Left lung (tissue), 10 donors: ENCODE measurements around the gene NPB. TPM values are rescaled to one million over a fixed set of nuclear protein-coding genes. Genes with fewer than 3 reads are reported as not detected.

Source experiments
- ATAC-seq: fragments of 200-7000 bp; cut with Tn5 transposase; one replicate; pipeline ENCODE4 v1.9.1; 2020; ENCODE audit warnings: moderate library complexity
- DNase-seq, 4 donors: peaks; one replicate each; pipeline ENCODE4 v3.0.0-alpha.2; 2013 to 2020
- H3K27ac ChIP-seq, 2 donors: fragments of 200-600 bp; sonication (generic) in 1 of 2; one replicate each; pipeline versions ENCODE4 v1.5.0 to v1.8.0; 2020 to 2021
- H3K27me3 ChIP-seq, 2 donors: fragments of 200-600 bp; sonication (generic) in 1 of 2; one replicate each; pipeline versions ENCODE4 v1.5.0 to v1.8.0; 2020 to 2021
- H3K36me3 ChIP-seq, 2 donors: fragments of 200-600 bp; sonication (generic) in 1 of 2; one replicate each; pipeline versions ENCODE4 v1.5.0 to v1.8.0; 2020 to 2021
- H3K4me1 ChIP-seq, 2 donors: fragments of 200-600 bp; one replicate each; pipeline ENCODE4 v1.8.0; 2021
- H3K4me3 ChIP-seq, 2 donors: fragments of 200-600 bp; sonication (generic) in 1 of 2; one replicate each; pipeline versions ENCODE4 v1.5.0 to v1.8.0; 2020 to 2021; ENCODE audit warnings: mild to moderate bottlenecking in 1 of 2
- H3K9me3 ChIP-seq, 2 donors: fragments of 200-600 bp; sonication (generic) in 1 of 2; one replicate each; pipeline versions ENCODE4 v1.5.0 to v1.8.0; 2020 to 2021
- CTCF ChIP-seq, 2 donors: fragments of 200-600 bp; sonication (generic) in 1 of 2; IDR thresholded peaks; one replicate each; pipeline versions ENCODE4 v1.5.0 to v1.8.0; 2021; ENCODE audit warnings: antibody characterized with exemption in 2 of 2
- intact Hi-C, 2 donors: fragments of 100-400 bp; cut with DNase I; formaldehyde crosslinking; loops; one replicate each; pipeline versions ENCODE4 v1.11.2 to v1.14.2; 2022
- polyA plus RNA-seq, 6 donors: library from polyadenylated mRNA; unstranded; fragments of 120-200 nt; gene quantifications; one replicate each; pipeline ENCODE4 v1.2.1, GENCODE V29; 2013; ENCODE audit not compliant: insufficient read length in 6 of 6
- total RNA-seq, 2 donors: library from RNA; stranded (reverse); fragmentation: NEBNext Ultra II Directional; extraction: Animal tissue kit (Norgen Biotek cat#: 25700); gene quantifications; one replicate each; pipeline ENCODE4 v1.2.1, GENCODE V29; 2021
- donor health status: DM: no; HTN: yes; CAD: no.
- donor health status: DM: no; HTN: no; CAD: no.

NPB gene
- total and polyA plus RNA-seq, 8 donors, result 0.26 to 2.1 (median 1.3) TPM

GRCh38 chr17:81903415-81903831, 1.4 kb downstream of the NPB start:
- Histone ChIP-seq H3K36me3 (peaks cover 0 to 77% of the 10 kb centered on the region in 2 donors), H3K9me3 (no peaks in the 10 kb centered on the region), H3K4me1 (peaks cover 7 to 14% of the 10 kb centered on the region in 2 donors), H3K27ac (no peak overlapping the region), H3K27me3 (peaks cover 0 to 23% of the 10 kb centered on the region in 2 donors), H3K4me3 (no peak overlapping the region)
- no peak for ATAC-seq
- no peak for DNase-seq
- intact Hi-C loops, result no loop called here
- no peak for TF ChIP-seq CTCF (IDR thresholded peaks at IDR 0.05)

GRCh38 chr17:81903896-81904599, 2.0 kb downstream of the NPB start:
- peak in 1 of 4 donors; percentile 67 for DNase-seq
- H3K36me3 ChIP-seq, result peaks cover 0 to 77% of the 10 kb centered on the region in 2 donors
- H3K27ac ChIP-seq, result no peak overlapping the region
- peaks cover 7 to 18% of the 10 kb centered on the region in 2 donors for H3K4me1 ChIP-seq
- peaks cover 0 to 23% of the 10 kb centered on the region in 2 donors for H3K27me3 ChIP-seq
- no peak for TF ChIP-seq CTCF (IDR thresholded peaks at IDR 0.05)
- intact Hi-C loops, result no loop called here
- H3K9me3 ChIP-seq, result no peaks in the 10 kb centered on the region
- H3K4me3 ChIP-seq, result no peak overlapping the region
- no peak for ATAC-seq

- peaks cover 0 to 23% of the 10 kb centered on the region in 2 donors for H3K27me3 ChIP-seq
- H3K4me3 ChIP-seq, result no peak overlapping the region
- H3K36me3 ChIP-seq, result peaks cover 0 to 73% of the 10 kb centered on the region in 2 donors
- intact Hi-C loops, result no loop called here
- H3K27ac ChIP-seq, result no peak overlapping the region
- ATAC-seq (no peak), DNase-seq (peak in 1 of 4 donors; percentile 58)
- H3K9me3 ChIP-seq, result no peaks in the 10 kb centered on the region
- H3K4me1 ChIP-seq, result peaks cover 7 to 26% of the 10 kb centered on the region in 2 donors
- TF ChIP-seq CTCF (IDR thresholded peaks at IDR 0.05), result no peak
Measured at GRCh38 chr17:81904600-81905423, 2.8 kb downstream of the NPB start.

- intact Hi-C loops, result no loop called here
- Histone ChIP-seq H3K27me3 (peaks cover 0 to 23% of the 10 kb centered on the region in 2 donors), H3K9me3 (no peaks in the 10 kb centered on the region), H3K27ac (no peak overlapping the region), H3K36me3 (peaks cover 0 to 67% of the 10 kb centered on the region in 2 donors), H3K4me1 (peaks cover 12 to 32% of the 10 kb centered on the region in 2 donors), H3K4me3 (no peak overlapping the region)
- ATAC-seq, result no peak
- peak in 1 of 4 donors; percentile 70 for DNase-seq
- no peak for TF ChIP-seq CTCF (IDR thresholded peaks at IDR 0.05)
Measured at GRCh38 chr17:81905424-81905875, 3.4 kb downstream of the NPB start.

GRCh38 chr17:81905993-81906392, 4.0 kb downstream of the NPB start:
- intact Hi-C loops, result no loop called here
- H3K4me3 ChIP-seq, result no peak overlapping the region
- DNase-seq (no peak), ATAC-seq (no peak)
- no peak for TF ChIP-seq CTCF (IDR thresholded peaks at IDR 0.05)
- no peak overlapping the region for H3K27ac ChIP-seq
- no peaks in the 10 kb centered on the region for H3K9me3 ChIP-seq
- peaks cover 0 to 62% of the 10 kb centered on the region in 2 donors for H3K36me3 ChIP-seq
- H3K4me1 ChIP-seq, result peaks cover 12 to 37% of the 10 kb centered on the region in 2 donors
- peaks cover 0 to 23% of the 10 kb centered on the region in 2 donors for H3K27me3 ChIP-seq
